Hepatocyte (in vitro differentiated cells): Measurements from ENCODE around the gene PAX5. TPM values are rescaled to one million over a fixed set of nuclear protein-coding genes. Genes with fewer than 3 reads are reported as not detected.
A peak's percentile ranks its signal among the peaks of the same experiment; 100 is the strongest.

Source experiments
- DNase-seq: peaks from one replicate; pipeline ENCODE4 v3.0.0-alpha.2; 2016; ENCODE audit warnings: low spot score
- H2AFZ ChIP-seq: fragments of 200-600 bp; sonication (generic); 2 replicates; pipeline ENCODE4 v1.6.0; 2016; ENCODE audit warnings: antibody characterized with exemption, mild to moderate bottlenecking
- H3K27ac ChIP-seq: fragments of 200-600 bp; sonication (generic); 2 replicates; pipeline ENCODE4 v1.5.1; 2016; ENCODE audit warnings: mild to moderate bottlenecking
- H3K27me3 ChIP-seq: fragments of 200-600 bp; sonication (generic); 2 replicates; pipeline ENCODE4 v1.6.1; 2016
- H3K36me3 ChIP-seq: fragments of 200-600 bp; sonication (generic); replicated peaks from 2 replicates; pipeline ENCODE4 v1.5.1; 2016; ENCODE audit warnings: low read depth; ENCODE audit not compliant: insufficient read depth
- H3K4me1 ChIP-seq: fragments of 200-600 bp; sonication (generic); 2 replicates; pipeline ENCODE4 v1.5.1; 2016; ENCODE audit warnings: mild to moderate bottlenecking, moderate library complexity; ENCODE audit not compliant: insufficient read depth
- H3K4me2 ChIP-seq: fragments of 200-600 bp; sonication (generic); 2 replicates; pipeline ENCODE4 v1.6.0; 2016
- H3K4me3 ChIP-seq: fragments of 200-600 bp; sonication (generic); 2 replicates; pipeline ENCODE4 v1.5.1; 2016; ENCODE audit warnings: mild to moderate bottlenecking
- H3K79me2 ChIP-seq: fragments of 200-600 bp; sonication (generic); 2 replicates; pipeline ENCODE4 v1.6.0; 2017; ENCODE audit warnings: mild to moderate bottlenecking
- H3K9me2 ChIP-seq: fragments of 200-600 bp; sonication (generic); replicated peaks from 2 replicates; pipeline ENCODE4 v1.6.0; 2017; ENCODE audit warnings: mild to moderate bottlenecking; ENCODE audit not compliant: insufficient read depth
- H3K9me3 ChIP-seq: fragments of 200-600 bp; sonication (generic); 2 replicates; pipeline ENCODE4 v1.5.1; 2016; ENCODE audit warnings: low read depth, mild to moderate bottlenecking
- H4K20me1 ChIP-seq: fragments of 200-600 bp; sonication (generic); 2 replicates; pipeline ENCODE4 v1.6.0; 2016; ENCODE audit warnings: mild to moderate bottlenecking; ENCODE audit not compliant: insufficient read depth, poor library complexity, severe bottlenecking
- CTCF ChIP-seq: fragments of 200-600 bp; sonication (generic); IDR thresholded peaks from 2 replicates; pipeline ENCODE4 v1.5.1; 2016; ENCODE audit warnings: antibody characterized with exemption, mild to moderate bottlenecking; ENCODE audit not compliant: poor library complexity
- EZH2 ChIP-seq: fragments of 200-600 bp; sonication (generic); IDR thresholded peaks from 2 replicates; pipeline ENCODE4 v1.6.1; 2016; ENCODE audit warnings: antibody characterized with exemption, mild to moderate bottlenecking, borderline replicate concordance
- EZH2phosphoT487 ChIP-seq: fragments of 200-600 bp; sonication (generic); IDR thresholded peaks from one replicate; pipeline ENCODE4 v1.6.1; 2018; ENCODE audit warnings: antibody characterized with exemption, mild to moderate bottlenecking, low read depth, moderate library complexity; ENCODE audit not compliant: unreplicated experiment, severe bottlenecking
- WGBS: methylation state at CpG from one replicate; pipeline ENCODE4 v1.1.6; 2016; ENCODE audit warnings: low lambda C conversion rate; ENCODE audit errors: missing lambda C conversion rate; 5-methylcytosine and 5-hydroxymethylcytosine counted together
- polyA plus RNA-seq: library from polyadenylated mRNA; unstranded; fragments of >200 nt; fragmentation: Nextera tagmentation; extraction: Ambion mirVana; gene quantifications from 2 replicates; pipeline ENCODE4 v1.2.1, GENCODE V29; 2016
- total RNA-seq: library from RNA; depleted of rRNA; stranded (reverse); fragments of >200 nt; gene quantifications from 2 replicates; pipeline ENCODE4 v1.2.3, GENCODE V29; 2014

The PAX5 gene
- total and polyA plus RNA-seq, 2 experiments from 2014 or later = not detected

GRCh38 chr9:36928210-36928609 lies 105.9 kb downstream of the PAX5 start:
- Histone ChIP-seq H3K4me3 (no peak overlapping the region), H4K20me1 (no peaks in the 10 kb centered on the region), H3K36me3 (no peaks in the 10 kb centered on the region), H3K27me3 (no peaks in the 10 kb centered on the region), H3K4me2 (no peak overlapping the region), H3K4me1 (no peaks in the 10 kb centered on the region), H2AFZ (no peak overlapping the region), H3K9me2 (no peaks in the 10 kb centered on the region), H3K79me2 (no peaks in the 10 kb centered on the region), H3K27ac (no peak overlapping the region), H3K9me3 (no peaks in the 10 kb centered on the region)
- DNase-seq = no peak
- no peak for TF ChIP-seq EZH2
- TF ChIP-seq CTCF = no peak
- no peak for TF ChIP-seq EZH2phosphoT487
- WGBS = 87% methylated on average over 2 of the region's 2 CpGs

DNA sequence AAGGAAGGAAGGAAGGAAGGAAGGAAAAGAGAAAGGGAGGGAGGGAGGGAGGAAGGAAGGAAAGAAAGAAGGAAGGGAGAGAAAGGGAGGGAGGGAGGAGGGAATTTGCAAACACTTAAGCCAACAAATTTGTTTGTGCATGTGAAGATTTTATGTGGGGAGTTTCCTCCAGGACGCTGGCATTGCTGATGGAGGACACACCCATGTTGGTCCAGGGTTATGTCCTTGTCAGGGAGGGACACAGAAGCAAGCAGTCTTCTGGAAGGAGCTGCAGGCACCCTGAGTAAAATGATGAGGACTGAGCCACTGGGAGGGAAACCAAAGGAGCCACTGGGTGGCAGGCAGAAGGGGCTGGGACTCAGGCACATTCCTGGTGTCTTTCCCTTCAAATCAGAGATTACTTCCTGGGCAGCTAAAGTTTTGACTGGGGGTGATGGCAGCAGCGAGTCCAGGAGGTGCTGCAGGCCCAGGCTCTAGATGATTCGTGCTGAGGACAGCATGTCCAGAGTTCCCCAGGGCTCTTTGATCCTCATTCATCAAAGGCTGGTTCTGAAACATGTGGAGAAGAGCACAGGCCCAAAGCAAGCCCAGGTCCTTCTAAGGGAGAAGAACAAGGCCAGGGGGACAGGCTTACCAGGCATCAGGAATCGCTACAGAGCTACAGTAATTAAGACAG lies 109.2 kb downstream of the PAX5 start:
- no peaks in the 10 kb centered on the region for H3K9me3 ChIP-seq
- H3K4me3 ChIP-seq = no peak overlapping the region
- no peak for DNase-seq
- 51% methylated on average over 4 of the region's 4 CpGs for WGBS
- no peaks in the 10 kb centered on the region for H3K4me1 ChIP-seq
- H3K27me3 ChIP-seq = no peaks in the 10 kb centered on the region
- no peak overlapping the region for H3K4me2 ChIP-seq
- H4K20me1 ChIP-seq = no peaks in the 10 kb centered on the region
- no peak overlapping the region for H2AFZ ChIP-seq
- no peaks in the 10 kb centered on the region for H3K9me2 ChIP-seq
- H3K79me2 ChIP-seq = no peaks in the 10 kb centered on the region
- no peak overlapping the region for H3K27ac ChIP-seq
- no peaks in the 10 kb centered on the region for H3K36me3 ChIP-seq
- no peak for TF ChIP-seq EZH2phosphoT487
- no peak for TF ChIP-seq EZH2
- TF ChIP-seq CTCF = no peak

- Histone ChIP-seq H3K4me2 (no peak overlapping the region), H3K36me3 (no peaks in the 10 kb centered on the region), H4K20me1 (no peaks in the 10 kb centered on the region), H3K27me3 (no peaks in the 10 kb centered on the region), H2AFZ (no peak overlapping the region), H3K4me1 (no peaks in the 10 kb centered on the region), H3K79me2 (no peaks in the 10 kb centered on the region), H3K9me2 (no peaks in the 10 kb centered on the region), H3K9me3 (no peaks in the 10 kb centered on the region), H3K27ac (no peak overlapping the region), H3K4me3 (no peak overlapping the region)
- no peak for TF ChIP-seq EZH2
- TF ChIP-seq EZH2phosphoT487 = no peak
- TF ChIP-seq CTCF = no peak
- peak; percentile 70 for DNase-seq
- whole genome bisulfite sequencing = 61% methylated on average over 4 of the region's 4 CpGs
Observed at GRCh38 chr9:36924071-36924470, 110.0 kb downstream of the PAX5 start.
